HG03139 (cell line): ENCODE data around the gene SACS.
"Not testable (repeated sequence)": the region's sequence is repeated elsewhere in the genome, so short reads cannot be mapped to it uniquely, and the experiment has no call there.

ENCODE experiments used
- ATAC-seq: cut with Tn5 transposase; IDR thresholded peaks from one replicate; pipeline ENCODE4 v1.9.1; 2021; ENCODE audit not compliant: unreplicated experiment

The SACS gene

DNA sequence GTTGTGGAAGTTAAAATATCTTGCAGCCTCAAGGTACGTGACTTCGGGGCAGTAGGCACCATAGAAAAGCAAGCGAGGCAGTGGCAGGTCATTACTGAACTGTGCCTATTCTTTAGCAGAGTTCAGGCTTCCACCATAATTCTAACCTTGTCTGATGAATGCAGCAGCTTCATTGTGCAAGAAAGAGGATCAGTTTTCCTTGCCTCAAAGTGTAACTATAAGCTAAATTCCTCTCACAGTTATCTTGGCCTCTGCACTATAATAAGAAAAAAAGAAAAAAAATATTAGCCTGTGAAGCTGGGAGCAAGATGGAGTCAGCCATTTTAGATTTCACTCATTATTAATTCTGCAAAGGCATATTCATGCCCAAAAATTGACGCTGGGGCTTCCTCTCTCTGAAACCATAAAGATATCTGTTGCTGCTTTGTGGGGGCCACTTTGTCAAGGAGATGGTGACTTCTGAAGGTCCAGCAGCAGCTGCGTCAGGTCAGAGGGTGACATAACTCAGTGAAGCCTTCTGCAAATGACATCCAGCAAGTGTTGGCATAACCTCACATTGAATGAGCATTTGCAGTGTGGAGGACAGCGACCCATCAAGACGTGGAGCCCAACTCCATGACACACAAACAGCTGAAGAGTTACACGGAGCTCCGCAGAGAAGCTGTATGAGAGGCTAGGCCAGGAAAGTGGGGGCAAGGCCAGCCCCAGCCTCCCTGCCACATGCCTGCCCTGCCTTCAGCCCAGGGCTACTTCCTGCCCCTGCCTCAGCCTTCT, 23.1 kb upstream of the SACS start:
- ATAC-seq, result no peak

DNA sequence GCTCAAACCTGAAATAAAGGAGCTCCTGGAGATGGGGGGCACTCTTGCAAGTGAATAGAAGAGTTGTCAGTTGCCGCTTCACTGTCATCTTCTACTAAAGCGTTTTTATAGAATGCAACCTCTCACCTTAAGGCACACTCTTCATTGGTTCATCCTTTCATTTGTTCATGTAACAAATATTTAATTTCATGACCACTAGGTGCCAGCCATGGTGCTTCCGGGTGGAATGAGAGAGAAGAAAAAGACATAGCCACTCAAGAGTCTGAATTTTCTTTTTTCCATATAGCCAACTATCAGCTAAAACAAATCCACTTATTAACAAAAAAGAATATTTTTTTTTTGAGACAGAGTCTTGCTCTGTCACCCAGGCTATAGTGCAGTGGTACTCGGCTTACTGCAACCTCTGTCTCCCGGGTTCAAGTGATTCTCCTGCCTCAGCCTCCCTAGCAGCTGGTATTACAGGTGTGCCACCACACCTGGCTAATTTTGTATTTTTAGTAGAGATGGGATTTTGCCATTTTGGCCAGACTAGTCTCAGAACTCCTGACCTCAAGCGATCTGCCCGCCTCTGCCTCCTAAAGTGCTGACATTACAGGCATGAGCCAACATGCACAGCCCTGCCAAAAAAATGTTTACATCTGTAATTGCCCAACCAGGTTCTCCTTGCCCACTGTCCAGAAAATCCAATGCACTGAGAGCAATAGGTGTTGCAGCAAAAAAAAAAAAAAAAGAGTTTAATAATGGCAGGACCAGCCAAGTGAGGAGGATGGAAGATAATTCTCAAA, 22.1 kb upstream of the SACS start:
- ATAC-seq, result no peak

DNA sequence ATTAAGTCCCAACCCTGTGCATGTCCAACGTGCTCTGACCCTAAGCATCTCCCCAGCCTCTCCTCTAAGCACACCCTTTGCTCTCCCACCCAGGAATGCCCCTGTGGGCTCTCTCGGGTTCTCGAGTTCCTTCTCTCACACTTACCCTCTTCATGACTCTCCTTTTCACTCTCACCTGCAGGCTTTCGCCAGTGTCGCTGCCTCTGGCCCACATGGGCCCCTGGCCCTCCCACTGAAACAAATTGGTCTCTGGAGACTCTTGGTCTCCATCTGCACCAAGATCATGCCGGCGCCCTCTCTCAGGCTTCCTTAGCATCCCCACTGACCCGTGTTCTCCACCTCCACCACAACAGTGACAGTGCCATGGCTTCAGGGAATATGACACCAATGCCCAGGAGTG, 19.6 kb upstream of the SACS start:
- no peak for ATAC-seq

DNA sequence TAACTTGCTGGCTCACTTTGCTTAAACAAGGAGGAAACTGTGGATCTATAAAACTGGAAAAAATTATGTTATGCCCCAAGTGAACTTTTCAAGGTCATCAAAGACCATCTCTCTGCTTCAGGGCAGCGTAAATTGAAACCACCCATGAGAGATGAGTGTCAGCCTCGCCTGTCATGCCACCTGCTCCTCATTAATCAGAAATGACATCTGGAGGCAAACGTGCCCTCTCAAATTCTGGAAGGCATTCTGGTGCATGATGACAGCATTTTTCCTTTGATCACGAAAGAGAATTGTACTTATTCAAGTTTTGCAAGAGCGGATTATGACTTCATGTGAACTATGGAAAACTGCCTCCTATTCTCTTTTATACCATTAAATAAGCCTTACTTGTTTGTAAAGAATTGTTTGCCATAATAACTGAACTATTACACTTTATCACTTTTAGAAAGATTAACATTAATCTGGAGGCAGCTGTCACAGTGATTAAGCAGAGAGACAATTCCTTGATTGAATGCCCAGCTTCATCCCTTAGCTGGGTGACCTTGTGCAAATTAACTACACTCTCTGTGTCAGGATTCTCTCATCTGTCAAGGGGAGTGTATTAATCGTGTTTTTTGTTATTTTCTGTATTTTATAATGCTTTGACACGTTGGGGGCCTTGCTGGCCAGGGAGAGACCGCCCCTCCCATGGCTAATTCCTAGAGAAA, 17.0 kb upstream of the SACS start:
- no peak for ATAC-seq

DNA sequence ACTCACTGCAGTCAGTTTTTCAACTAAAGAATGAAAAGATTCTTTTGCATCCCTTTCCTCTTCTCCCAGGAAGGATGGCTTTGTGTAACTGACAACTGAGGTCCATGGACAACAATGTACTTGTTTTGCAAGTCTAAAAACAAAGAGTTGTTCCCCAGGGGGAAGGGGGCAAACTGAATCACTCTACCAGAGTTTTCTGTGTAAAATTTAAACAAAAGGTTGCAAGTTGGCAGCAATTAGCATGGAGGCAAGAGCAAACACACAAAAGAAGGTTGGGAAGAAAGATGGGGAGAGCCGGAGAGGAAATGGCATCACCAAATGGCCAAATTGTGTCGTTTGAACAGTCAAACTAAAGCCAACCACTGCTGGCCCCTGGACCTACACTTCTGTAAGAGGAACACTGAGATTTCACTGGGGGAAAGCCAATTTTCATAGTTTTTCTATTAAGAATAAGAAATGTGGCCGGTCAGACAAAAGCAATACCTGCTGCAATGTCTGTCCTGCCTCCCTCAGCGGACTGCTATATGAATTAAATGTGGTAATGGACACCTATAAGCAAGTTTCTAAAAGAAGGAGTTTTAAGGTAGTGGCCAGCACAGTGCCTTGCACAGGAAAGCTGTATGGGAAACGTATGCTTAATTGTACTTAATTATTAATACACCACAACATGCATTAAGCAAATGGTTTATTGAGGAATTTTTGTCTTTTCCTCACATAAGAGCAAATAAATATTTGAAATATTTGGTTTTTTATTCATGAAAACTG, 16.1 kb upstream of the SACS start:
- no peak for ATAC-seq

DNA sequence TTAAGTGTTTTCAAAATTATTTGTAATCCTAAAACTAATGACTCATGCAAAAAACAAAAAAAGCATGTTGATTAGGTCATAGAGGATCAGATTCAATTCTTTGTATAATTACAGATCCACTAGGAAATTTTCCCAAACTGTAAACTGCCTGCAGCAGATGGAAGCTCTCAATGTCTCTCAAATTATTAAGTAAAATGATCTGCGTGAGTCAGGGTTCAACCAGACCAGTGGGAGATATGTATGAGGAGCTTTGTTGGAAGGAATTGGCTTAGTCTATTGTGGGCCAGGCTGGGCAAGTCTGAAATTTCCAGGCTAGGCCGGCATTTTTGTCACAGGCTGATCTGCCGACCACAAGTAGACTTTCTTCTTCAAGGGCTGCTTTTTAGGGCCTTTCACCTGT, 14.4 kb upstream of the SACS start:
- no peak for ATAC-seq

DNA sequence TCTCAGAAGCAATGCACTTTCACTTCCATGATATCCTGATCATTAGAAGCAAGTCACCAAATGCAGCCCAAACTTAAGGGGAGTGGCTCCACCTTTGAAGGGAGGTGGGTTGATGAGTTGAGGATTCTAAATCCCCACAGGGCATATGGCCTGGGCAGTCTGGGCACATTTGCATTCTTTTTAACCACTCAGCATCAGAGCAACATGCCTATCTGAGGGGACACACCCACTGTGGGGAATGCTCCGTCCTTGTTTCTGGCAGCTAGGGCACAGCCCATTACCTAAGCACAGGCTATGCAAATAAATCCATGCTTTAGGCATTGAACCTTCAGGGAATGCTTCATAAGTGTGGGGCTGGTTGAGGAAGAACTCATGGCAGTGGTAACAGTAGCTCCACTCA, 12.3 kb upstream of the SACS start:
- ATAC-seq, result no peak

DNA sequence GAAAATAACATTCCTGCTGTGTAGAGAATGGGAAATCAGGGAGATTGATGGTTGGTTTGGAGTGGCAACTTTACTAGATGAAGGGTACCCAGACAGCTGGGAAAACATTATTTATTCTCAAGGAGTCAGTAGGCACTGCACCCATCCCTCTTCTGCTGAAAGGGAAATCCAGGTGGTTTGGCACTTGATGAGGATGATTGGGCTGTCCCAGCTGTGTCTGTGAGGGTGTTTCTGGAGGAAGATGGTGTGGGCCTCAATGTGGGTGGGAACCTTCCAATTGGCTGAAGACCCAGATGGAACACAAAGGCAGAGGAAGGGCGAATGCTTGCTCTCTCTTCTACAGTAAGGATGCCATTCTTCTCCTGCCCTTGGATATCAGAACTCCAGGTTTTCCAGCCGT, 10.4 kb upstream of the SACS start:
- no peak for ATAC-seq

DNA sequence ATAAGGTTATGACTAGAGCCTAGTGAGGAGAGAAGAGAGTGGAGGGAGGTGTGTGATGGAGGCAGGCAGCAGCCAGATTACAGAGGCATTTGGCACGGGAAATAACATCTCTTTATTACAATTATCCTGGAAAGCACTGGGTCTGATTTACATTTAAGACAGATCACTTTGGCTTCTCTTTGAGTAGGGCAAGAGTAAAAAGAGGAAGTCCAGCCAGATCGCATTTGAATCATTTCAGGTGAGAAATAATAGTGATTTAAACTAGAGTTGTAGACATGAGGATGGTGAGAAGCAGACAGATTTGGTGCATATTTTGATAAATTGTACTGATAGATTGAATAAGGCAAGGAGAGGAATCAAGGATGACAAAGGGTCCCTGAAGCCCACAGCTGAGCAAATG, 9.6 kb upstream of the SACS start:
- no peak for ATAC-seq

DNA sequence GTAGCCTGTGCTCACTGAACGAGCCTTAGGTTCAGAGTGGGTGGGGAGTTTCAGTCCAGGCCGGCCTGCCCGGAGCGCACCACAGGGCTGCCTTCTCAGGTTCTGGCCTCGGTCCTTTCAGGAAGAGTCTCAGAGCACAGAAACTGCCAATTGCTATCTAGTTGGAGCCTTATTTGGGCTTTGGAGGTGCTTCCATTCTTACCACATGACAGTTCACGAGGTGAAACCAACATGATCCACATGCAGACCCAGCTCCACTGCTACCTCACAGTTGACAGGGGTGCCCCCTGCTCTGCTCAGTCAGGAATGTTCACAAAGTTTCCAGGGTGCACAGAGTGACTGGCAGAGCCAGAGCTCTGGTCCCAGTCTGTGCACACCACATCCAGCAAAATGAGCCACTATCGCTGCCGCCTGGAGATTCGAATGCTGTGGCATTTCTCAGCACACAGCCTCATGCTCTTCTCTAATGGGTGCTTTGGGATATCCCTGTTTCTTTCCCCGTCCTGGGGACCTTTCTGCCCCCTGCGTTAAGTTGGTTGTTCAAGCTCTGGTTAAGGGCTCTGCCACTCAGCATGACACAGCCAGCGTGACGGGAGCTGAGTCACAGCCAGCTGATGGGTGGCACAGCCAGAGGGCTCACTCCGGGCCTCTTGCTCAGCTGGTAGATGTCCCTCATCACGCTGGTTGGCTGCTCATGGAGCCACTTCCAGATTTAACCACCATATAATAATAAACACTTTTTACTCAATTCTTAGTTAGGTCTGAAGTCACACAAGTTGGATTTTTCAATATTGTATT, 7.5 kb upstream of the SACS start:
- ATAC-seq, result no peak

DNA sequence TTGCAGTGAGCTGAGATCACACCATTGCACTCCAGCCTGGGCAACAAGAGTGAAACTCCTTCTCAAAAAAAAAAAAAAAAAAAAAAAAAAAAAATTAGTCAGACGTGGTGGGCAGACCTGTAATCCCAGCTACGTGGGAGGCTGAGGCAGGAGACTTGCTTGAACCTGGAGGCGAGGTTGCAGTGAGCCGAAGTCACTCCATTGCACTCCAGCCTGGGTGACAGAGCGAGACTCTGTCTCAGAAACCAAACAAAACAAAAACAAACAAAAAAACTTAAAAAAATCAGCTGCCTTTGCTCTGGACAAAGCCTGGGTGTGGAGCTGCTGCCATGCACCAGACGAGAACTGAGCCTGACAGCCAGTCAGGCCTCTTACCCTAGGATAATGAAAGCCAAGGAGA, 6.8 kb upstream of the SACS start:
- ATAC-seq, result not testable (repeated sequence)

DNA sequence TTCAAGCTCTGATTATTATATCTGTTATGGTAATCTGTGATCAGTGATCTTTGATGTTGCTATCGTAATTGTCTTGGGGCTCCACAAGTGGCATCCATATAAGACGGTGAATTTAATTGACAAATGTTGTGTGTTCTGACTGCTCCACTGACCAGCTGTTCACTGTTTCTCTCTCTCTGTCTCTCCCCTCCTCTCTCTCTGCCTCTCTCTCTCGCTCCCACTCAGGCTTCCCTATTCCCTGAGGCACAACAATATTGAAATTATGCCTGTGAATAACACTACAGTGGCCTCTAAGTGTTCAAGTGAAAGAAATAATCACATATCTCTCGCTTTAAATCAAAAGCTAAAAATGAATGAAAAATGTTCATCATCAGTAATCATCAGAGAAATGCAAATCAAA, 4.4 kb upstream of the SACS start:
- no peak for ATAC-seq

DNA sequence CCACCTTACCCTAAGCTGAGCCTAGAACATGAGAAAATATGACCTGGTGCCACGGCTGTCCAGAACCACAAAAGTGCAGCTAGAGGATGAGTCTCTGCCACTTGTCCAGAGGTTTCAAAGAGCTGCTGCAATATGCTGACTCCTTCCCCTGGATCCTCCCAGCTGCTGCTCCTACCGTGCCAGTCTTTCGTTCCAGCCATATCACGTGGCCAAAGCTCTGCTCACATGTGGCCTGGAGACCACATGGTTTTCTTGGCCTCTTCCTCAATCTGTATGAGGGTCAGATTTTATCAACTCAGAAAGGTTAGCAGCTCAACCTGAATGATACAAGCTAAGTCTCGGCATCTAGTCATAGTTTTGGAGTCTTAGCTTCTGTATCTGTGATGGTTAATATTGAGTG, 3.2 kb upstream of the SACS start:
- no peak for ATAC-seq

DNA sequence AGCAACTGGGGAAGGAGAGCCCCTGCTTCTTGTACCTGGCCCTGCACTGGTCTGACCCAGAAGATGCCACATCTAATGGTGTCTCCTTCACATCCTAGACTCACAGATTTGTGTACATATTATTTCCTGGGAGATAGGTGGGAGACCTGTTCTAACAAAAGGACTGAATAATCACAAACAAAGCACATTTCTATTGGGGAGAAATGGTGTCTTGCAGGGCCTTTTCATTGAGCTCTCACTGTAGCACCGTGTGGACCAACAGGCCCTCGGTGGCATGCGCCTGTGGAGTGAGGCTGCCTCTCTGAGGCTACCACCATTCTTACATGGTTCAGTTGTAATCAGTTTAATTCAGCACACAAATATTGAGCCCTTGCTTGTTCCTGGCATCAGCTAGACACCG, 989 bp upstream of the SACS start:
- no peak for ATAC-seq

DNA sequence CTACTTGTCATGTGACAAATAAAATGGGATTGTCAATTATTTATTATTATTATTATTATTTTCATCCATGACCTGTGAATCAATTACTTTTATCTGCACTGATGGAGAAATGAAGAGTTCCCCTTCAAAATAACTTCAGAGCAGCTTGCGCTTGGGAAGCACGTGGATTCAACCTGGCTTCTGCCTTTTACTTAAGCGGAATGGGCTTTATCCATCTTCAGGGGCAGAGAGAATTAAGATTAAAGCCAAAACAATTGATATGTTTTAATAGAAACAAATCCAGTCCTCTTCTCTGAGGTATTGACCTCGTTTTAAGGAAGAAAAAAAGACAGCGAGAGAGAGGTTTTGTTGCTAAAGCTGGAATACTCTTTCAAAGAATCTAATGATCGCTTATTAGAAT, 876 bp downstream of the SACS start:
- no peak for ATAC-seq

DNA sequence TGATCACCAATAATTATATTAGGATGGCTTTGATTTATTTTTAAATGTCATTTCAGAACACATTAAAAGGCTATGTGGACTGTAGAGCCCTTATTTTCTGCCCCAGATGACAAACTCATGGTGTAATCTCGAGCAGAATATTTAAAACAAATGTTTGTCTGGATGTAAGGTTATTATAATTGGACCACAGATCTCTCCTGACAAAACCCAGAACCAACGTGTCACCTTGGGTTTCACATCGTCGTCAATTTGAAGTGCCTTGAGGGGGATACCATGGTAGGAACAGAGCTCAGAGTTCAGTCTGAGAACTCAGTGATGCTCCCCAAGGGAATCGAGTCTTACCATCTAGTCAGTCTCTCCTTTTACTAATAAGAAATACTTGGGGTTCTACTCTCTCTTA, 2.8 kb downstream of the SACS start:
- no peak for ATAC-seq

DNA sequence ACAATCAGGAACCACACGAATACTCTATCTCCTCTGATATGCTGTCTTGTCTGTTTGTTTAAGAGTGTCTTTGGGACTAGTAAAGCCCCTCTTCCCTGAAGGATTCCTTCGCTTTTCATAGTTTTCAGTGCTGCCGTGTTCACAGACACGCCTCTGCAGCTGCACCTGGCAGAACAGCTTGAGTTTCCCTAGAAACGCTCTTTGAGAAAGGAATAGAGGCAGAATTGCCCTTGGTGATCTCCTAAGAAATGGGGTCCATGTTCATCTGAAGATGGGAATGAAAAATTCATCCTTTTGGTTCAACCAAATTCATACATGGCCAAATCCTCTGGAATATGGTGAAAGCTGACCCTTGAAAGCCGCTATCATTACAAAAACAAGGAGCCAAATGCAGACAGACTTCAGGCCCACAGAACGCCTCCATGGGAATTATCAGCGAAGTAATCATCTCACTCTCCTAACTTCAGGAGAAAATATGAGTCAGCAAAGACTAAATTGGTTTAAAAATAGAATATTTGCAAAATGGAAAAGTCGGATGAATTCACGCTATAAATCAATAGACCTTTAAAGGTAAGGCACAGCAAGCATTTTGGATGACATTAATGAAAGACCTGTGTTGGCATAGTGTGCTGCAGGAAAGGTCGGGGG, 5.5 kb downstream of the SACS start:
- no peak for ATAC-seq

DNA sequence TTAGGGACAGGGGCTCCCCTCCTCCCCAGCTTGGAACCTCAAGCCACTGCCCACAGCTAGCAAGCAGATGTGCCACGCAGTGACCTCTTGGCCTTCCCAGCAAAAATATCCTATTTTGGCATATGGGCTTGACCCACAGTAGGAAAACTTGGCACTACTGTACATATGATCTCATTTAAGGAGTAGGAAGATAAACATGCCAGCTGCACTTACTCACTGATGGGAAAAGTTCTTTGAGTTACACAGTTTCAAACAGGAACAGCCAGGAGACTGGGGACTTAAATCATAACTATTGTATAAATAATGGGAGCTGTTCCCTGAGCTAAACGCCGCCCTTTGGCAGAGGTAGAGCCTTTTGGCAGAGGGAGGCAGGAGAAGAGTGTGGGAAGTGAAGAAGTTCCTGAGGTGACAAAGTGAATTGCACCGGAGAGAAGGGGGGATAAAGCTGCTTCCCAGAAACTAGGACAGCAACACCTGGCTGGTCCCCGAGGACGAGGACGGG, 6.1 kb downstream of the SACS start:
- no peak for ATAC-seq

DNA sequence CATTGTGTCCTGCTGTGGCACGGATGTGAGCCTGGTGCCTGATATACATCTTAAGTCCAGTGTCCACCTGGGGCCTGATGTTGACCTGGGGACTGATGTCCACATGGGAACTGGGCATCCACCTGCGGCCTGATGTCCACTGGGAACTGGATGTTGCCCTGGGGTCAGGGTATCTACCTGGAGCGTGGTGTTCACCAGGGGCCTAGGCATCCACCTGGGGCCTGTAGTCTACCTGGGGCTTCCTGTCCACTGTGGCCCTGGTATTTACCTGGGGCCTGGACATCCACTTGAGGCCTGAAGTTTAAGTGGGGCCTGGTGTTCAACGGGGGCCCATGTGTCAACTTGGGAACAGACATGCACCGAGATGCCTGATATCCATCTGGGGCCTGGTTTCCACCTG, 11.9 kb downstream of the SACS start:
- no peak for ATAC-seq
